ENCODE measurements around the gene NBAS.

The NBAS gene

DNA sequence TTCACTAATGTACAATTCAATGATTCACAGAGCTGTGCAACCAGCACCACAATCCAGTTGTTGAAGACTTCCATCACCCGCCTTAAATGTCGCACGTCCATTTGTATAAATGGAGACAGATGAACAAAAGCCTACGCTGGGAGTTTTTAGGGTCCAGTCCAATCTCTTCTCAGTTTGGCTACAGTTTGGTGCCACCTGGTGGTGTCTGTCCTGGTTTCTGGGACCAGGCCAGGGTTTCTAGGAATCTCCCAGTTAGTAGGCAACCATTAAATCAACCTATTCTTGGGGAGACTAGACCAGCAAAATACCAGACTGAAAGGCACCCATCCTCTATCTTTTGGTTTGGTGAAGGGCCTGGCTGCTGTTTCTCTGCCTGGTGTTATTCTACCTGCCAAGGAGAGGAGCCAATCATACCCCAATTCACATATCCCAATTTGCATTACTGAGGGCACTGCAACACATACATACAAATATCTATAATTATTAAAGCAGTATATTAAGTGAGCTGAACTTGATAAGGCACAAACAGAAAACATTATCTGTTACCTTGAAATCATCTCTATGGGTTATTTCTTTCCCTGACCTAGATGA lies 27.3 kb upstream of the NBAS start:
- DNase-seq: peak; percentile 12

DNA sequence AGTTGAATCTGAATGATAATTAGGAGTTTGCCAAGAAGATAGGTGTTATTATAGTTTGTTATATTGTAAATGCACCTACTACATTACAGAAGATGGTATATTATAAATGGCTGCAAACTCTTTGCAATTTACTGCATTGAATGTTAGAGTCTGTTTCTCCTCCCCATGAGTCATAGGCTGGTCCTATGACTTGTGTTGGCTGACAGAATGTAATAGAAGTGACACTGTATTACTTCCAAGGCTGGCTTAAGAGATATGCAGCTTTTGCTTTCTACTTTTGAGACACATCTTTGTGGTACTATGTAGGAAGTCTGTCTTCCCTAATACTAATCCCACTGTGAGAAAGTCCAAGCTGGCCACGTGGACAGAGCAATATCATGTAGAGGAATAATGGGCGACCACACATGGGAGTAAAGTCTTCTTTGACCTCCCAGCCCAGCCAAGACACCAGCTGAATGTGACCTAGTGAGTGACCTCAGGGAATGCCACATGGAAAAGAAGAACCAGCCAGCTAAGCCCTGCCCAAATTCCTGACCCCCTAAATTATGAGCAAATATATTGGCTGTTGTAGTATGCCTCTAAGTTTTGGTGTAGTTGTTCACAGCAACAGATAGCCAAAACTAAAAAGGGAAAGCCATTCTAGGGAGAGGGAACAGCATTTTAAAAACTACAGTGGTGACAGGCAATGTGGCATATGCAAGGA lies 23.8 kb upstream of the NBAS start:
- no peak for DNase-seq

DNA sequence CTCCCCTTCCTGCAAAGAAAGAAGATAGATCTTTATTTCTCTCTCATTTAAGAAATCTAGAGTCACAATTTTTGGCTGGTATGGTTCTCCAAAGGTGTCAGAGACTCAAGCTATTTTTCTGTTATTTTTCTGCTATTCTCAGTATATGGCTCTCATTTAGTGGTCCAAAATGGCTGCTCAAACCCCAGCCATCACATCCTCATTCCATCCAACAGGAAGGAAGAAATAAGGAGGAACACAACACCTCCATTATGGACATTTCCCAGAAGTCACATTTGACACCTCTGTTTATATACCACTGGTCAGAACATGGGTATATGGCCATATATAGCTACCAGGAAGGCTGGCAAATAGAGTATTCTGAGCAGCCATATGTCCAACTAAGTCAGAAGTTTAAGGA lies 23.2 kb upstream of the NBAS start:
- DNase-seq: no peak

DNA sequence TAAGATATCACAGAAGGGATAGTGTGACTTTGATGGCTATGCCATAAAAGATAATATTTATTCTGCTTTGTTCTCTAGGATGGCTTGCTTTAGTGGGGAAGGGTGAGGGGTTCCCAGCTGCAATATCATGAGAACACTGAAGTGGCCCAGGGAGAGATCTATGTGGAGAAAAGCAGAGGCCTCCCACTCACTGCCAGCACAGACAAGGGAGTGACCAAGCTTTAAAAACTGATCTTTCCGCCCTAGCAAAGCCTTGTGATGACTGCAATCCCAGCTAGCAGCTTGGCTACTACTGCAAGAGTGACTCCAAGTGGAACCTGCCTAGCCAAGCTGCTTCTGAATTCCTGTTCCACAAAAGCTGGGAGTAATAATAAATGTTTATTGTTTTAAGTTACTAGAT lies 22.7 kb upstream of the NBAS start:
- no peak for DNase-seq

DNA sequence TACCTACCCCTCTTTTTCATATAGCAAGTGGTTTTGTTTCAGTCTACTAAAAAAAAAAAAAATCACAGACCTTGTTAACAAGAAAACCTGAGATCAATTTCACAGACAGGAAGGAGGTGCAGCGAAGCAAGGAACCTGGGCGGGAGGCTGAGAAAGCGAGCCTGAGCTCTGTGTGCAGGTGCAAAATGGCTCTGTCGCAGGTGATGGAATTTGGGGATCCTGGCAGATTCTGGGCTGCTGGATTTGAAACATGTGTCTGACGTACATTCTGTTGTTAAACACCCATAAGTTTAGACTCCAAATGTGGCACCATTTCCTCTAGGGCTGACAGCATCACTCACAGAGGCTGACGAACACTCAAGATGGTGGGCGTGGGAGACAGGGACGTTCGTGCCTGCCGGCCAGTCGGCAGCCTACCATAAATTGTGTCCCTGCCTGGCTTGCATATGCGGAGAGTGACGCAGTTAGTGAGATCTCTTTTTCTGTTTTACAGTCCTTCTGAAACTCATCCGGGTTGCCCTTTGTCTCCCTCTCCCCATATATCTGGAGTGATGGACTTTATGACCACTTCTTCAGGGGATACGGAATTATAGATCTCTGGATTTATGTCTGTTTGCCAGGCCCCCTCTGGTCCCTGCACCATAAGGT lies 21.7 kb upstream of the NBAS start:
- DNase-seq: no peak

- DNase-seq: no peak
These were observed 19.3 kb upstream of the NBAS start for GRCh38 chr2:15580451-15580850.

GRCh38 chr2:15579641-15580040 lies 18.5 kb upstream of the NBAS start:
- DNase-seq: no peak

DNA sequence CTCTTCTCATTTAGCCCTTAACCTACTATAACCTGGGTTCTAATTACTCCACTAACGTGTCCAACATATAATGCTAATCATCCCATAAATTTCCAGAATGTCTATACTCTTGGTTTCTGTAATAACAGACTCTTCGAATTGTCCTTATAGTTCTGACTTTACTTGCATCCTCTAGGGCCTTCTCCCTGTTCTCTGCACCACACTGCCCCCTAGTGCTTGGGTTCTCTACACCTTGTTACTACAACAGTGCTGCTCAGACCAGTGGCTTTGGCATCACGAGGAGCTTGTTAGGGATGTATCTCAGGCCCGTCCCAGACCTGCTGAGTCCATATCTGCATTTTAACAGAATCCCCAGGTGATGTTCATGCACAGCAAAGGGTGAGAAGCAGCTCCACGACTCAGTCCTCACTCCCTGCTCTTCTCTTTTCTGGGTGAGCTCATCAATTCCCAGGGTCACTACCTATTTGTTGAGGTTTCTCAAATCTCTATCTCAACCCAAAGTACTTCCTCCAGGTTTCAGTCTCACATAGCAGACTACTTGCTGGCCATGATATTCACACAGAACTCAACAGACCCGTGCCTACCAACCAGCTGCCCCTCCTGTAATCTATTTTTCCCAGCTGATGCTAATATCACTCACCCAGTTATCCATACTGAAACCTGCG lies 16.1 kb upstream of the NBAS start:
- DNase-seq: peak; percentile 82

GRCh38 chr2:15571729-15572128 lies 10.6 kb upstream of the NBAS start:
- no peak for DNase-seq

- no peak for DNase-seq
These were observed 9.0 kb upstream of the NBAS start for GRCh38 chr2:15570104-15570503.

DNA sequence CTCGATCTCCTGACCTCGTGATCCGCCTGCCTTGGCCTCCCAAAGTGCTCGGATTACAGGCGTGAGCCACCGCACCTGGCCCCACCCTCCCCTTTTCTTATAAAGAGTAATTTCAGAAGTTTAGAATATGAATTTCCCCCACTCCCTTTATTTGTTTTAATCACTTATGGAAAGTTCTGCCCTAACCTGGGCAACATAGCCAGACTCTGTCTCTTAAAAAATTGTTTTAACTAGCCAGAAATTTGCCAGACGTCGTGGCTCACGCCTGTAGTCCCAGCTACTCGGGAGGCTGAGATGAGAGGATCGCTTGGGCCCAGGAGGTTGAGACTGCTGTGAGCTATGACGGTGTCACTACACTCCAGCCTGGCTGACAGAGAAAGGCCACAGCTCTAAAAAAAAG lies 7.7 kb upstream of the NBAS start:
- DNase-seq: no peak

DNA sequence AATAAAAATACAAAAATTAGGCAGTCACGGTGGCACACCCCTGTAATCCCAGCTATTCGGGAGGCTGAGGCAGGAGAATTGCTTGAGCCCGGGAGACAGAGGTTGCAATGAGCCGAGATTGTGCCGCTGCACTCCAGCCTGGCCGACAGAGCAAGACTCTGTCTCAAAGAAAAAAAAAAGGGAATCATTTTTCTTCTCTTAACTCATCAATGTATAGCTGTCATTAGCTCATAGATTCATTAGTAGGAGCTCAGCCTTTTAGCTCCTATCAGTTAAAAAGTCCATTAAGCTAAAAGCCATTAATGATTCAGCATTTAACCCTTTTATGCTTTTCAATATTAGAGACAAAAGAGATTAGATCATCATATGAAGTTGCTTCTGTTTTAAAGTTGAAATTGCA lies 5.8 kb upstream of the NBAS start:
- no peak for DNase-seq

- DNase-seq: no peak
These were observed 5.0 kb upstream of the NBAS start for GRCh38 chr2:15565994-15566671.

DNA sequence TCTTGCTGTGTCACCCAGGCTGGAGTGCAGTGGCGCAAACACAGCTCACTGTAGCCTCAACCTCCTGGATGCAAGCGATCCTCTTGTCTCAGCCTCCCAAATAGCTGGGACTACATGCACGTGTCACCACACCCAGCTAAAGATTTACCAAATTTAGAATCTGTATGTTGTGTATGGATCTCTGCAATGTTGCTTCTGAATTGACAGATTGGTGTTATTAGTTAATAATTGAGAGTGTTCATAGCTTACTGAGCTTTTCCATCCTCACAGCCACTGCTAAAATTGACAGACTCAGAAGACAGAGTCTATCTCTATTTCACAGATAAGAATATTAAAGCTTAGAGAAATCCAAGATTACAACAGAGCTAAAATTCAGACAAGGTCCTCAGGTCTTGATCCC lies 4.3 kb upstream of the NBAS start:
- no peak for DNase-seq

- no peak for DNase-seq
These were observed 2.3 kb upstream of the NBAS start for GRCh38 chr2:15563227-15564100.

GRCh38 chr2:15562354-15563031 lies 1.4 kb upstream of the NBAS start:
- no peak for DNase-seq

DNA sequence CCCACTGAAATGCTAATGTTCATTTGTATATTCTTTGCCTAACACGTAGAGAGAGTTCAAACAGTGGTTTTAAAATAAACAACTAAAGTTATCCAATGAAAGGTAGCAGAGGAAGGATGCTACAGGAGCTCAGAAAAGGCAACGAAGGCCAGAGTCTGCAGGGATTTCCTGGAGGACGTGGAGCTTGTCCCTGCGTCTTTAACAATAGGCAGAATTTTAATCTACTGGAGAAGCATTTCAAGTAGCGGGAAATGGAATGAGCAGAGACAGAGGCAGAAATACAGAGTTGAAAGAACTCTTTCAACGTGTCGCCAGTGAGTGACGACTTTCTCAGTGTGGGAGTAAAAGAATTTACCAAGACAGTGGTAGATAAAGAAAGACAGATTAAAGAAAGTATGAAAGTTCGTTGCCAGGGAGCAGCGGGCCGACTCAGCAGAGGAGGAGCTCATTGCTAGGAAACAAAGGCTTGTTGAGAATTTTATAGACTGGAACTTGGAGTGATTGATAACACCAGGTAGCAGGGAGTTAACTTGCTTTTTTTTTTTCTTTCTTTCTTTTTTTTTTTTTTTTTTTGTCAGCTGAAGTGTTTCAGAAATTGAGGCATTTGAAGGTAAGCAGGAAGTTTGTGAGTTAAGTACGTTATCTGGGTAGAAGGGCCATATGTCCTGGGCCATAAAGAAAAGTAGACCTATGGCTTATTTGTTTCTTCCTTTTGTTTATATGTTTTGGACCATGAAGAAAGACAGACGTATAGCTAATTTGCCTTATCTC lies 625 bp upstream of the NBAS start:
- DNase-seq: peak; percentile 30

DNA sequence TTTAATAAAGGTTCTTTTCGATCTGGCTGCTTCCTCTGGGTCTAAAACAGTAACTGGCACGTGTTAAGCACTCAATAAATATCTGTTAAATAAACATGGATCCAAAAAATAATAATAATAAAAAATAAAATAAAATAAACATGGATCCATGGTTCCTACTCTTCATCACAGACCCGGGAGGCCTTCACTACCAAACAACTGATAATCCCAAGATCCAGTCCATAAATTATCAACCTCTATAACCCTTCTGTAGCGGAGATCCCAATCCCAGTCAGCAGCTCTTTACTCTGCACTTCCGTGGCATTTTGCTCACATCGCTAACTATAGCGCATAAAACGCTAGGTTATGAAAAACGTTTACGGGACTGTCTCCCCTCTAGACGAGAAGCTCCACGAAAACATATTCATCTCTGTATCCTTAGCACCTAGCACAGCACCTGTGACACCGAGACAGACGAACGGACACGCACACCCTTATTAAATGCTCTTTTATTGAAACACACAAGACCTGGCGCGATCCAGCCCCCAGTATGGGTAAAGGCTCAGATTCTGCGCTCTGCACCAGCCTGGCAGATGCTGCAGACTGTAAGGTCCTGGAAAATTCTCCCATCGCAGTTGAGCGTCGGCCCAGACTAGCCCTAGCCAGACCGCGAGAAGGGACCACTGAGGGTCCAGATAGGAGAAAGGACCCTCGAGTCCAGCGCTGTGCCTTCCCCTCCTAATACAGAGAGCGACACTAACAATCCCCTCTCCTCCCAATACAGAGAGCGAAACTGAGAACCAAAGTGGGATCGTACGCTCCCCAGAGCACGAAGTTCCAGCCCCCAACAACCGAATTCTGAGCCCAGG lies 770 bp downstream of the NBAS start:
- no peak for DNase-seq

- DNase-seq: no peak
These were observed 1.6 kb downstream of the NBAS start for GRCh38 chr2:15559379-15560139.

Measured in CD4-positive, alpha-beta T cell treated with Interleukin-12 subunit alpha and Interleukin-12 subunit beta, for 1 hour (primary cell).